IMR-90 (cell line): ENCODE data around the gene MGME1. TPM values are rescaled to one million over a fixed set of nuclear protein-coding genes. Genes with fewer than 3 reads are reported as not detected.

ENCODE experiments used
- ATAC-seq: fragments of 200-7000 bp; cut with Tn5 transposase; 2 replicates; pipeline ENCODE4 v1.9.1; 2020; ENCODE audit warnings: low read depth, mild to moderate bottlenecking, moderate library complexity
- BruUV-seq: library from RNA; stranded (reverse); fragments of 400-500 nt; replicated peaks from 2 replicates; lab custom pipeline; 2021; lab: Mats Ljungman, UMichigan
- CTCF ChIA-PET: fragments of 300-600 bp; formaldehyde crosslinking; extraction: SDS; loops from one replicate; lab custom pipeline; 2021; ENCODE audit warnings: antibody characterized with exemption; lab: Yijun Ruan, JAX
- POLR2A ChIA-PET: fragments of 300-600 bp; sonication (Branson Sonifier 250); formaldehyde crosslinking; loops from one replicate; lab custom pipeline; 2022; ENCODE audit warnings: antibody characterized with exemption; ENCODE audit not compliant: unreplicated experiment; lab: Charles Lee
- DNase-seq: peaks from one replicate; pipeline ENCODE4 v3.0.0; 2013
- H2AFZ ChIP-seq: replicated peaks from 2 replicates; pipeline ENCODE3; 2013; ENCODE audit warnings: low read length, mild to moderate bottlenecking; ENCODE audit not compliant: poor library complexity
- H2AK5ac ChIP-seq: 2 replicates; pipeline ENCODE4 v1.6.1; 2013; ENCODE audit warnings: low read depth, low read length, inconsistent platforms
- H2AK9ac ChIP-seq: replicated peaks from 2 replicates; pipeline ENCODE3; 2013; ENCODE audit warnings: mild to moderate bottlenecking, low read depth, low read length, moderate library complexity; ENCODE audit not compliant: poor library complexity
- H2BK120ac ChIP-seq: 2 replicates; pipeline ENCODE4 v1.6.1; 2013; ENCODE audit warnings: low read depth, low read length, inconsistent platforms
- H2BK15ac ChIP-seq: 3 replicates; pipeline ENCODE4 v1.6.1; 2013; ENCODE audit warnings: low read depth, low read length, inconsistent platforms
- H2BK20ac ChIP-seq: 2 replicates; pipeline ENCODE4 v1.6.1; 2013; ENCODE audit warnings: low read depth, mild to moderate bottlenecking, inconsistent platforms, low read length, moderate library complexity
- H2BK5ac ChIP-seq: 2 replicates; pipeline ENCODE4 v1.6.1; 2013; ENCODE audit warnings: mild to moderate bottlenecking, low read depth, low read length, inconsistent platforms; ENCODE audit not compliant: poor library complexity, severe bottlenecking
- H3K14ac ChIP-seq: replicated peaks from 2 replicates; pipeline ENCODE4 v1.6.1; 2013; ENCODE audit warnings: low read depth, low read length, inconsistent platforms
- H3K18ac ChIP-seq: 2 replicates; pipeline ENCODE4 v1.6.1; 2013; ENCODE audit warnings: low read depth, low read length, control low read depth
- H3K23ac ChIP-seq: 2 replicates; pipeline ENCODE4 v1.6.1; 2013; ENCODE audit warnings: low read depth, low read length, inconsistent platforms
- H3K27ac ChIP-seq: 2 replicates; pipeline ENCODE4 v1.5.1; 2013; ENCODE audit warnings: mild to moderate bottlenecking, control low read depth, low read length; ENCODE audit not compliant: insufficient read depth
- H3K27me3 ChIP-seq: 2 replicates; pipeline ENCODE4 v1.6.1; 2013; ENCODE audit warnings: low read length; ENCODE audit not compliant: control insufficient read depth, insufficient read depth
- H3K36me3 ChIP-seq: 2 replicates; pipeline ENCODE4 v1.6.1; 2013; ENCODE audit warnings: low read length, mixed read lengths; ENCODE audit not compliant: control insufficient read depth, insufficient read depth
- H3K4ac ChIP-seq: 2 replicates; pipeline ENCODE4 v1.6.1; 2013; ENCODE audit warnings: low read depth, low read length, inconsistent platforms
- H3K4me1 ChIP-seq: 2 replicates; pipeline ENCODE4 v1.6.1; 2013; ENCODE audit warnings: low read length, mixed read lengths; ENCODE audit not compliant: control insufficient read depth, insufficient read depth
- H3K4me2 ChIP-seq: 2 replicates; pipeline ENCODE4 v1.6.1; 2013; ENCODE audit warnings: low read depth, mild to moderate bottlenecking, control low read depth, low read length, moderate library complexity
- H3K4me3 ChIP-seq: 2 replicates; pipeline ENCODE4 v1.5.1; 2013; ENCODE audit warnings: low read depth, mild to moderate bottlenecking, control low read depth, low read length, moderate library complexity; ENCODE audit not compliant: insufficient read depth
- H3K56ac ChIP-seq: 2 replicates; pipeline ENCODE4 v1.6.1; 2013; ENCODE audit warnings: low read length, inconsistent platforms; ENCODE audit not compliant: insufficient read depth; ENCODE audit errors: extremely low read depth
- H3K79me1 ChIP-seq, 2 experiments: 2 replicates each; pipeline ENCODE4 v1.6.1; 2013; ENCODE audit warnings: low read length in 2 of 2, inconsistent platforms in 1 of 2, low read depth in 1 of 2
- H3K9ac ChIP-seq: 2 replicates; pipeline ENCODE4 v1.6.1; 2013; ENCODE audit warnings: low read depth, low read length, control low read depth
- H3K9me1 ChIP-seq: 2 replicates; pipeline ENCODE4 v1.6.1; 2013; ENCODE audit warnings: low read length, inconsistent platforms; ENCODE audit not compliant: insufficient read depth
- H3K9me3 ChIP-seq: 2 replicates; pipeline ENCODE4 v1.6.1; 2013; ENCODE audit warnings: low read length; ENCODE audit not compliant: control insufficient read depth, insufficient read depth
- H4K20me1 ChIP-seq: 2 replicates; pipeline ENCODE4 v1.6.1; 2013; ENCODE audit warnings: low read length, inconsistent platforms; ENCODE audit not compliant: insufficient read depth
- H4K5ac ChIP-seq: 2 replicates; pipeline ENCODE4 v1.6.1; 2013; ENCODE audit warnings: mild to moderate bottlenecking, low read depth, low read length, control low read depth
- H4K8ac ChIP-seq, 2 experiments: 2 replicates each; pipeline ENCODE4 v1.6.1; 2013; ENCODE audit warnings: low read depth in 2 of 2, low read length in 2 of 2, control low read depth in 1 of 2, inconsistent platforms in 1 of 2
- H4K91ac ChIP-seq: 2 replicates; pipeline ENCODE4 v1.6.1; 2013; ENCODE audit warnings: low read depth, low read length, inconsistent platforms; ENCODE audit not compliant: insufficient read depth
- BHLHE40 ChIP-seq: fragments of 150-350 bp; IDR thresholded peaks from 2 replicates; pipeline ENCODE4 v1.6.1; 2016; ENCODE audit warnings: mild to moderate bottlenecking, low read depth, low read length
- CEBPB ChIP-seq: IDR thresholded peaks from 2 replicates; pipeline ENCODE4 v1.6.1; 2012; ENCODE audit warnings: low read depth, low read length, improper control_type of control experiment
- ELK1 ChIP-seq: fragments of 150-350 bp; IDR thresholded peaks from 2 replicates; pipeline ENCODE4 v1.6.1; 2016; ENCODE audit warnings: low read depth, mild to moderate bottlenecking, low read length, moderate library complexity, borderline replicate concordance
- MXI1 ChIP-seq: IDR thresholded peaks from 2 replicates; pipeline ENCODE4 v1.6.1; 2012; ENCODE audit warnings: low read depth, mild to moderate bottlenecking, low read length, moderate library complexity, borderline replicate concordance
- POLR2A ChIP-seq: IDR thresholded peaks from 2 replicates; pipeline ENCODE4 v1.6.1; 2012; ENCODE audit warnings: mild to moderate bottlenecking, low read depth, low read length
- RAD21 ChIP-seq: IDR thresholded peaks from 2 replicates; pipeline ENCODE4 v1.6.1; 2012; ENCODE audit warnings: low read length, improper control_type of control experiment
- RCOR1 ChIP-seq: IDR thresholded peaks from 2 replicates; pipeline ENCODE4 v1.6.1; 2012; ENCODE audit warnings: mild to moderate bottlenecking, low read length, improper control_type of control experiment; ENCODE audit not compliant: insufficient replicate concordance
- RFX5 ChIP-seq: IDR thresholded peaks from 2 replicates; pipeline ENCODE4 v1.8.0; 2012; ENCODE audit warnings: low read depth, mild to moderate bottlenecking, low read length, moderate library complexity
- SMC3 ChIP-seq: fragments of 150-350 bp; IDR thresholded peaks from 2 replicates; pipeline ENCODE4 v1.6.1; 2016; ENCODE audit warnings: low read depth, mild to moderate bottlenecking, antibody characterized with exemption, low read length, moderate library complexity
- WGBS, 2 experiments: methylation state at CpG; one replicate each; pipeline versions ENCODE4 v1.1.5 to v1.1.7; 2013; ENCODE audit warnings: missing lambda C conversion rate in 2 of 2; ENCODE audit not compliant: insufficient read length in 1 of 2; ENCODE audit errors: extremely low coverage in 2 of 2; 5-methylcytosine and 5-hydroxymethylcytosine counted together
- dilution Hi-C: fragments of 300-500 bp; cut with HindIII; formaldehyde crosslinking; loops from one replicate; pipeline ENCODE4 v1.14.3; 2018; ENCODE audit warnings: low sequenced_read_pairs; ENCODE audit not compliant: unreplicated experiment
- in situ Hi-C: fragments of 300-500 bp; cut with MboI; formaldehyde crosslinking; loops from 3 replicates; pipeline ENCODE4 v1.14.3; 2019; ENCODE audit warnings: low sequenced_read_pairs, inconsistent platforms, mixed read lengths
- intact Hi-C: fragments of 100-400 bp; cut with micrococcal nuclease; formaldehyde crosslinking; loops from 2 replicates; pipeline ENCODE4 v1.10.0; 2022
- polyA plus RNA-seq, 3 experiments: library from polyadenylated mRNA; depleted of rRNA; stranded (reverse); fragments of >200 nt; gene quantifications; 2 replicates each; pipeline ENCODE4 v1.2.3, GENCODE V29; 2012; ENCODE audit warnings: low replicate concordance in 1 of 3
- total RNA-seq: library from RNA; depleted of rRNA; stranded (reverse); fragments of >200 nt; gene quantifications from 2 replicates; pipeline ENCODE4 v1.2.3, GENCODE V29; 2012
- TF ChIP-seq, protein P1 (sequence below): fragments of 150-350 bp; IDR thresholded peaks from 2 replicates; pipeline ENCODE4 v1.6.1; 2017; ENCODE audit warnings: mild to moderate bottlenecking, antibody characterized with exemption, low read length, low read depth

MGME1 gene
- total and polyA plus RNA-seq, 2 of the 4 experiments (the other 2 are of a cell fraction), result 7.2 to 9.3 TPM

DNA sequence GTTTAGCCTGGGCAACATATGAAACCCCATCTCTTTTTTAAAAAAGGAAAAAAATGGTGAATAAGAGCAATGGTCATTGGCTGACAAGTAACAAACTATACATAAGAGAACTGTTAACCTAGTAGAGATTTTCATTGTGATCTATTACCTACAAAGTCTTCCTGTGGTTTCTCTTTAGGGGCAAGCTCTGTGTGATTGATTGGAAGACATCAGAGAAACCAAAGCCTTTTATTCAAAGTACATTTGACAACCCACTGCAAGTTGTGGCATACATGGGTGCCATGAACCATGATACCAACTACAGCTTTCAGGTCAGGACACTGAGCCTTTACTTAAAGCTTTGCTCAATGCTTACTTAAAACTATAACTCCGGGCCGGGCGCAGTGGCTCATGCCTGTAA is 19.2 kb downstream of the MGME1 start:
- Histone ChIP-seq H2AK5ac (no peak overlapping the region), H2AFZ (no peak overlapping the region), H4K8ac (no peak overlapping the region), H3K9me1 (0 out of 2 replicates have a peak, but pooled peaks cover 3% of the 10 kb centered on the region), H3K9ac (no peak overlapping the region), H3K23ac (no peak overlapping the region), H3K18ac (no peak overlapping the region), H2BK20ac (no peak overlapping the region), H3K79me1 (peaks cover 2 to 4% of the 10 kb centered on the region in 2 experiments; a peak in 2 of 4 replicates), H3K4me1 (peaks cover 4% of the 10 kb centered on the region; the same call in 1 of the 2 replicates), H3K4me3 (no peak overlapping the region), H3K4ac (no peak overlapping the region), H2BK15ac (no peak overlapping the region), H2BK5ac (no peak overlapping the region), H4K91ac (no peak overlapping the region), H3K27me3 (no peaks in the 10 kb centered on the region), H3K4me2 (no peak overlapping the region), H3K56ac (no peak overlapping the region), H3K27ac (no peak overlapping the region), H2AK9ac (no peak overlapping the region), H4K20me1 (no peaks in the 10 kb centered on the region), H4K5ac (no peak overlapping the region), H3K36me3 (no peaks in the 10 kb centered on the region; the same call in 1 of the 2 replicates), H3K14ac (no peak overlapping the region), H2BK120ac (no peak overlapping the region), H3K9me3 (no peaks in the 10 kb centered on the region)
- in situ Hi-C loops (no loop called here), intact Hi-C loops (no loop called here), dilution Hi-C loops (no loop called here)
- ChIA-PET POLR2A (no interaction called here), CTCF (no interaction called here)
- ATAC-seq, result no peak
- no CpG with 5 or more reads among the region's 3 CpGs for WGBS, 2 experiments
- TF ChIP-seq MXI1 (no peak), RAD21 (no peak), CEBPB (no peak), RCOR1 (no peak), POLR2A (no peak), BHLHE40 (no peak), ELK1 (no peak), RFX5 (no peak), SMC3 (no peak)
- TF ChIP-seq, protein P1, sequence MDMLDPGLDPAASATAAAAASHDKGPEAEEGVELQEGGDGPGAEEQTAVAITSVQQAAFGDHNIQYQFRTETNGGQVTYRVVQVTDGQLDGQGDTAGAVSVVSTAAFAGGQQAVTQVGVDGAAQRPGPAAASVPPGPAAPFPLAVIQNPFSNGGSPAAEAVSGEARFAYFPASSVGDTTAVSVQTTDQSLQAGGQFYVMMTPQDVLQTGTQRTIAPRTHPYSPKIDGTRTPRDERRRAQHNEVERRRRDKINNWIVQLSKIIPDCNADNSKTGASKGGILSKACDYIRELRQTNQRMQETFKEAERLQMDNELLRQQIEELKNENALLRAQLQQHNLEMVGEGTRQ, result no peak
- no TSS peak for BruUV-seq
- DNase-seq, result no peak
